Endothelial cell of hepatic sinusoid (primary cell): ENCODE results near the gene EGFR.

Experiments
- in situ Hi-C: cut with HindIII; loops from 2 replicates; pipeline ENCODE4 v1.10.0; 2017; ENCODE audit warnings: low sequenced_read_pairs

The EGFR gene

GRCh38 chr7:55181762-55182161 is 162.9 kb downstream of the EGFR start:
- in situ Hi-C loops = no loop called here

GRCh38 chr7:55183897-55184296 is 165.1 kb downstream of the EGFR start:
- in situ Hi-C loops = no loop called here

GRCh38 chr7:55185321-55185802 is 166.5 kb downstream of the EGFR start:
- in situ Hi-C loops = no loop called here

GRCh38 chr7:55185941-55186609 is 167.3 kb downstream of the EGFR start:
- in situ Hi-C loops = no loop called here

- in situ Hi-C loops = no loop called here
Measured at GRCh38 chr7:55187701-55188491, 169.1 kb downstream of the EGFR start.

- in situ Hi-C loops = no loop called here
Measured at GRCh38 chr7:55188590-55189138, 169.8 kb downstream of the EGFR start.

- in situ Hi-C loops = no loop called here
Measured at GRCh38 chr7:55189146-55189766, 170.4 kb downstream of the EGFR start.

- in situ Hi-C loops = no loop called here
Measured at GRCh38 chr7:55189878-55190436, 171.1 kb downstream of the EGFR start.

GRCh38 chr7:55190511-55191160 is 171.8 kb downstream of the EGFR start:
- in situ Hi-C loops = no loop called here

- in situ Hi-C loops = no loop called here
Measured at GRCh38 chr7:55191161-55191925, 172.5 kb downstream of the EGFR start.

GRCh38 chr7:55191926-55192692 is 173.3 kb downstream of the EGFR start:
- in situ Hi-C loops = no loop called here

GRCh38 chr7:55192723-55193122 is 173.9 kb downstream of the EGFR start:
- in situ Hi-C loops = no loop called here

GRCh38 chr7:55193245-55193644 is 174.4 kb downstream of the EGFR start:
- in situ Hi-C loops = no loop called here

GRCh38 chr7:55194522-55194921 is 175.7 kb downstream of the EGFR start:
- in situ Hi-C loops = no loop called here

- in situ Hi-C loops = no loop called here
Measured at GRCh38 chr7:55198634-55199392, 180.0 kb downstream of the EGFR start.

- in situ Hi-C loops = no loop called here
Measured at GRCh38 chr7:55199418-55199817, 180.6 kb downstream of the EGFR start.

GRCh38 chr7:55200441-55200840 is 181.6 kb downstream of the EGFR start:
- in situ Hi-C loops = no loop called here

GRCh38 chr7:55202150-55202913 is 183.5 kb downstream of the EGFR start:
- in situ Hi-C loops = no loop called here
